Sigmoid colon (tissue), 4 donors: ENCODE data around the gene CROCC.

Experiments used
- EP300 ChIP-seq, 4 donors: sonication (generic); formaldehyde crosslinking; IDR thresholded peaks; one replicate each; pipeline ENCODE4 v1.6.1; 2017; ENCODE audit warnings: antibody characterized with exemption in 4 of 4
- POLR2A ChIP-seq, 2 donors: fragments of 450-650 bp; IDR thresholded peaks; one replicate each; pipeline ENCODE4 v1.6.1; 2016; ENCODE audit warnings: antibody characterized with exemption in 2 of 2, mild to moderate bottlenecking in 2 of 2, moderate library complexity in 2 of 2
- POLR2AphosphoS5 ChIP-seq, 4 donors: sonication (generic); formaldehyde crosslinking; IDR thresholded peaks; one replicate each; pipeline ENCODE4 v1.6.1; 2017; ENCODE audit warnings: antibody characterized with exemption in 4 of 4
- TF ChIP-seq, protein P1 (sequence below), 4 experiments: fragments of 450-650 bp in 3 of 4; fragments of 200-600 bp in 1 of 4; IDR thresholded peaks; one replicate each; pipeline ENCODE4 v1.5.1; 2016 to 2019; ENCODE audit warnings: antibody characterized with exemption in 4 of 4, mild to moderate bottlenecking in 3 of 4, moderate library complexity in 2 of 4

DNA sequence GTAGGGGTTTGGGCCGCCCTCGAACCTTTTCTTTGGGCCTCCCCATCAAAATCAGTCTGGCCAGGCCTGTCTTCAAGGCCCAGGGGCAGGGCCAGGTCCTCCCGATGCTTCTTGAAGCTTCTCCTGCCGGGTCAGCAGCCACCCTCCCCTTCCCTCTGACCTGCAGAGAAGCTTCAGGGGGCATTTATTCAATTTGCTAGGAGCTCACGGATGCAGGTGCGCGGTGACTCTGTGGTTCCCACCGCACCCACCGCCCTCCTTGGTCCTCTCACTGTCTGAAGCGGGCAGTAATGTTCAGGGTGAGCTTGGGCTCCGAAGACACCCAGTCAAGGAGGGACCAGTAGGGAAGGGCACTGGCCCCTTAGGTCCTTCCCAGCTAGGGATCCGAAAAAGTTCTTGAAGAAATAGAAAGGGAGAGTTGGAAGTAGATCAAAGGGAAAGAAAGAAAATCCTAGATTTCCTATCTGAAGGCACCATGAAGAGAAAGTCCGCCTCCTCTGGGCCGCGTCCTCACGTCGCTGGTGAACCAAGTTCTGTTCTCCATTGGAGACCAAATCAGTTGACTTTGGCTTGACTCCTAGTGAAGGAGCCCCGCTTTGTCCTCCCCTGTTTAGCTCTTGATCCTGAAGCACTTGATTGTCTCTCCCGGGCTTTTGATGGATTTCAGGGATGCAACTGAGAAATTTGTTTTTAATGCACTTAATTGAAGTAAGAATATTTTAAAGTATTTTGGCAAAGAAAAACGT lies 34.7 kb upstream of the CROCC start:
- TF ChIP-seq POLR2AphosphoS5 (IDR thresholded peaks at IDR 0.05) (no peak), POLR2A (IDR thresholded peaks at IDR 0.05) (no peak), EP300 (IDR thresholded peaks at IDR 0.05) (no peak)
- TF ChIP-seq, protein P1, sequence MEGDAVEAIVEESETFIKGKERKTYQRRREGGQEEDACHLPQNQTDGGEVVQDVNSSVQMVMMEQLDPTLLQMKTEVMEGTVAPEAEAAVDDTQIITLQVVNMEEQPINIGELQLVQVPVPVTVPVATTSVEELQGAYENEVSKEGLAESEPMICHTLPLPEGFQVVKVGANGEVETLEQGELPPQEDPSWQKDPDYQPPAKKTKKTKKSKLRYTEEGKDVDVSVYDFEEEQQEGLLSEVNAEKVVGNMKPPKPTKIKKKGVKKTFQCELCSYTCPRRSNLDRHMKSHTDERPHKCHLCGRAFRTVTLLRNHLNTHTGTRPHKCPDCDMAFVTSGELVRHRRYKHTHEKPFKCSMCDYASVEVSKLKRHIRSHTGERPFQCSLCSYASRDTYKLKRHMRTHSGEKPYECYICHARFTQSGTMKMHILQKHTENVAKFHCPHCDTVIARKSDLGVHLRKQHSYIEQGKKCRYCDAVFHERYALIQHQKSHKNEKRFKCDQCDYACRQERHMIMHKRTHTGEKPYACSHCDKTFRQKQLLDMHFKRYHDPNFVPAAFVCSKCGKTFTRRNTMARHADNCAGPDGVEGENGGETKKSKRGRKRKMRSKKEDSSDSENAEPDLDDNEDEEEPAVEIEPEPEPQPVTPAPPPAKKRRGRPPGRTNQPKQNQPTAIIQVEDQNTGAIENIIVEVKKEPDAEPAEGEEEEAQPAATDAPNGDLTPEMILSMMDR (IDR thresholded peaks at IDR 0.05): no peak
